C4-2B (cell line): ENCODE data around the gene INPP5F.
"Not testable (repeated sequence)": the region's sequence is repeated elsewhere in the genome, so short reads cannot be mapped to it uniquely, and the experiment has no call there.

Experiments
- CTCF ChIP-seq: fragments of 450-650 bp; conservative IDR thresholded peaks from 2 replicates; pipeline ENCODE4 v1.5.1; 2017; ENCODE audit warnings: mild to moderate bottlenecking
- ZFX ChIP-seq: fragments of 450-650 bp; IDR thresholded peaks from 2 replicates; pipeline ENCODE4 v1.6.1; 2017

GRCh38 chr10:119710935-119711334 lies 14.9 kb upstream of the INPP5F start:
- TF ChIP-seq CTCF, ZFX: not testable (repeated sequence)
